H1 (cell line): ENCODE results near the gene CHRNG. TPM values are rescaled to one million over a fixed set of nuclear protein-coding genes. Genes with fewer than 3 reads are reported as not detected.

Experiments used
- SIN3A ChIP-seq, 2 experiments: IDR thresholded peaks in 1 of 2; conservative IDR thresholded peaks in 1 of 2; 2 replicates each; pipeline ENCODE4 v1.6.1; 2011 to 2012; ENCODE audit warnings: low read length in 2 of 2, improper control_type of control experiment in 1 of 2, low read depth in 1 of 2, mild to moderate bottlenecking in 1 of 2
- polyA plus RNA-seq, 7 experiments: library from polyadenylated mRNA; depleted of rRNA in 3 of 7; stranded (reverse) in 5 of 7; unstranded in 2 of 7; fragments of >200 nt in 5 of 7; fragments of 200-250 nt in 2 of 7; gene quantifications; 1 replicate in 5 of 7; 2 replicates in 1 of 7; 4 replicates in 1 of 7; pipeline versions ENCODE4 v1.2.1 to v1.2.3, GENCODE V29; 2011 to 2013; ENCODE audit warnings: missing spikeins in 2 of 7, mixed read lengths in 2 of 7
- total RNA-seq: library from RNA; stranded (reverse); fragmentation: NEBNext Ultra II Directional; extraction: Animal tissue kit (Norgen Biotek cat#: 25700); gene quantifications from 2 replicates; pipeline ENCODE4 v1.2.1, GENCODE V29; 2021
- TF ChIP-seq, protein P1 (sequence below): IDR thresholded peaks from 2 replicates; pipeline ENCODE4 v1.6.1; 2011; ENCODE audit warnings: low read depth, mild to moderate bottlenecking, low read length; ENCODE audit not compliant: insufficient read depth

Gene CHRNG
- total and polyA plus RNA-seq, 2 of the 8 experiments (the other 6 are each of a cell fraction or from before 2014, with no cell fraction given): 0.05 TPM; not detected in 1

DNA sequence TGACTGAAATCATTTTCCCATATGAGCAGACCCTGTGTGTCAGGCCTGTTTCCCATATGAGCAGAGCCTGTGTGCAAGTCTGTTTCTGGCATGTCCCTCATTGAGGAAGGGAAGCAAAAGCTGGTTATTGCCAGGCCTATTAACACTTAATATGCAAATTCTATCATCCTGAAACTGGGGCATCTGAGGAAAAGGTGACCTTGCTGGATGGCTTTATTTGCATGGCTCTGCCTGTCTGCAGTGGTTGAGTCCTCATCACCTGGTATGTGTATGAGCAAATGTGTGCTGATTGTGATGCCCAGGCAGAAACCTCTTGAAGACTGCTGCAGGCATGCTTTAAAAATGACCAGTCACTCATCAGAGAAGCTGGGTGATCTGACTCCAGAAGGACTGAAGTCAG lies 42.2 kb downstream of the CHRNG start (continued):
- TF ChIP-seq, protein P1, sequence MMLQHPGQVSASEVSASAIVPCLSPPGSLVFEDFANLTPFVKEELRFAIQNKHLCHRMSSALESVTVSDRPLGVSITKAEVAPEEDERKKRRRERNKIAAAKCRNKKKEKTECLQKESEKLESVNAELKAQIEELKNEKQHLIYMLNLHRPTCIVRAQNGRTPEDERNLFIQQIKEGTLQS: no peak
- TF ChIP-seq SIN3A (conservative IDR thresholded peaks at IDR 0.05 in 1 of 2, IDR thresholded peaks at IDR 0.05 in 1 of 2; ENCODE audit: low read depth in 1 of 2, low read length in 2 of 2): no peak
